ENCODE data around the gene TANK.
A peak's percentile ranks its signal among the peaks of the same experiment; 100 is the strongest.

TANK gene

DNA sequence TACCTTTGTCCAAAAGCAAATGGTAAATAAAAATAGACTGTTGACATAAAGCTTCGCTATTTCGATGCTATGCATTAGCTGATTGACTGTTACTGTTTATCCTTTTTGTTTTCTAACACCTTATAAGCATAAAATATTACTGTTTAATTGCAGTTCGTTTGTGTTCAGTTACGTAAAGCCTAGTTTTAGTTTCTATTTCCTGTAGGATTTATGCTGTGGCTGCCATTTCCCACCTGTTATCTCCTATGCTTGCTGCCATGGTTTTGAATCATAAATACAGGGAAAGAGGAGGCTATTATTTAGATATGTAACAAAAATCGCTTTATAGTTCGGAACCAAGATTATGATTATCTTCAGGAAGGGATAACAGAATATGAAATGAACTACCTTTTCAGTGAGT is 3.9 kb downstream of the TANK start:
- no peak overlapping the region for H2AFZ ChIP-seq (ENCODE audit: low read depth)
- H3K4me1 ChIP-seq (ENCODE audit: low read depth, poor library complexity, severe bottlenecking): peaks cover 79% of the 10 kb centered on the region
- no peaks in the 10 kb centered on the region for H3K27me3 ChIP-seq (ENCODE audit: insufficient read depth, low read depth)
- no peak overlapping the region for H3K9ac ChIP-seq
- H3K36me3 ChIP-seq (ENCODE audit: insufficient read depth): no peaks in the 10 kb centered on the region; the same call in 1 of the 2 replicates
- H3K4me2 ChIP-seq: peak overlapping the region; percentile 59
- peaks cover 47% of the 10 kb centered on the region; the same call in 1 of the 2 replicates for H3K79me2 ChIP-seq (ENCODE audit: insufficient read depth, low read depth)
- H3K27ac ChIP-seq: 0 out of 2 replicates have a peak overlapping the region, but pooled peaks have one; percentile 96
- TF ChIP-seq, protein P1, sequence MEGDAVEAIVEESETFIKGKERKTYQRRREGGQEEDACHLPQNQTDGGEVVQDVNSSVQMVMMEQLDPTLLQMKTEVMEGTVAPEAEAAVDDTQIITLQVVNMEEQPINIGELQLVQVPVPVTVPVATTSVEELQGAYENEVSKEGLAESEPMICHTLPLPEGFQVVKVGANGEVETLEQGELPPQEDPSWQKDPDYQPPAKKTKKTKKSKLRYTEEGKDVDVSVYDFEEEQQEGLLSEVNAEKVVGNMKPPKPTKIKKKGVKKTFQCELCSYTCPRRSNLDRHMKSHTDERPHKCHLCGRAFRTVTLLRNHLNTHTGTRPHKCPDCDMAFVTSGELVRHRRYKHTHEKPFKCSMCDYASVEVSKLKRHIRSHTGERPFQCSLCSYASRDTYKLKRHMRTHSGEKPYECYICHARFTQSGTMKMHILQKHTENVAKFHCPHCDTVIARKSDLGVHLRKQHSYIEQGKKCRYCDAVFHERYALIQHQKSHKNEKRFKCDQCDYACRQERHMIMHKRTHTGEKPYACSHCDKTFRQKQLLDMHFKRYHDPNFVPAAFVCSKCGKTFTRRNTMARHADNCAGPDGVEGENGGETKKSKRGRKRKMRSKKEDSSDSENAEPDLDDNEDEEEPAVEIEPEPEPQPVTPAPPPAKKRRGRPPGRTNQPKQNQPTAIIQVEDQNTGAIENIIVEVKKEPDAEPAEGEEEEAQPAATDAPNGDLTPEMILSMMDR (conservative IDR thresholded peaks at IDR 0.05; ENCODE audit: low read depth, low read length): no peak
- no peaks in the 10 kb centered on the region for H4K20me1 ChIP-seq (ENCODE audit: insufficient read depth)
- H3K4me3 ChIP-seq (IDR thresholded peaks at IDR 0.05; ENCODE audit: insufficient read depth, low read depth, low read length): no peak overlapping the region

DNA sequence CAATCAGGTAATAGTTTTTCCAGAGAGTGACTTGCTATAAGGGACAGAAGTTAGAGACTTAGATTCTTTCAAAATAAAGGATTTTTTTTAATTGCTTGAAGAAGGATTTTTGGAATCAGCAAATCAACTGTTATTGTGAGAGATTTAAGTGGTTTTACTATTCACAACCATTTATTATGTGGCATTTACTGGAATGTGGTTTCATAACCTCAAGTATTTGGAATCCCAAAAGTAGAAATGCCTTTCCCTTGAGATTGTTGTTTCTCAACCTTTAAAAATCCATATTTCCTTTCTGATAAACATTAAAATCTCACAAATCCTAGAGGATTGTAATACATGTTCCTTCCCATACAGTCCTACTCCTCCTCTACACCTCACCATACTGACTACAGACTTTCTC is 5.0 kb downstream of the TANK start:
- Histone ChIP-seq H4K20me1 (ENCODE audit: insufficient read depth) (no peaks in the 10 kb centered on the region), H3K36me3 (ENCODE audit: insufficient read depth) (no peaks in the 10 kb centered on the region; the same call in 1 of the 2 replicates), H3K79me2 (ENCODE audit: insufficient read depth, low read depth) (peaks cover 47% of the 10 kb centered on the region; the same call in 1 of the 2 replicates), H3K4me2 (peak overlapping the region; percentile 59), H2AFZ (ENCODE audit: low read depth) (no peak overlapping the region), H3K27me3 (ENCODE audit: insufficient read depth, low read depth) (no peaks in the 10 kb centered on the region), H3K27ac (peak overlapping the region; percentile 96), H3K9ac (no peak overlapping the region), H3K4me1 (ENCODE audit: low read depth, poor library complexity, severe bottlenecking) (peaks cover 77% of the 10 kb centered on the region), H3K4me3 (IDR thresholded peaks at IDR 0.05; ENCODE audit: insufficient read depth, low read depth, low read length) (no peak overlapping the region)
- TF ChIP-seq, protein P1 (conservative IDR thresholded peaks at IDR 0.05; ENCODE audit: low read depth, low read length): no peak

GRCh38 chr2:161165811-161166210 is 5.6 kb downstream of the TANK start:
- Histone ChIP-seq H3K4me3 (IDR thresholded peaks at IDR 0.05; ENCODE audit: insufficient read depth, low read depth, low read length) (no peak overlapping the region), H3K79me2 (ENCODE audit: insufficient read depth, low read depth) (peaks cover 44% of the 10 kb centered on the region; the same call in 1 of the 2 replicates), H4K20me1 (ENCODE audit: insufficient read depth) (no peaks in the 10 kb centered on the region), H3K9ac (peak overlapping the region; percentile 73; the same call in 1 of the 2 replicates), H3K4me1 (ENCODE audit: low read depth, poor library complexity, severe bottlenecking) (peaks cover 82% of the 10 kb centered on the region), H3K36me3 (ENCODE audit: insufficient read depth) (no peaks in the 10 kb centered on the region; the same call in 1 of the 2 replicates), H3K4me2 (peak overlapping the region; percentile 59), H3K27me3 (ENCODE audit: insufficient read depth, low read depth) (no peaks in the 10 kb centered on the region), H3K27ac (peak overlapping the region; percentile 96), H2AFZ (ENCODE audit: low read depth) (no peak overlapping the region)
- TF ChIP-seq, protein P1 (conservative IDR thresholded peaks at IDR 0.05; ENCODE audit: low read depth, low read length): no peak

GRCh38 chr2:161166538-161167409 is 6.5 kb downstream of the TANK start:
- Histone ChIP-seq H3K27ac (peak overlapping the region; percentile 96), H3K36me3 (ENCODE audit: insufficient read depth) (no peaks in the 10 kb centered on the region; the same call in 1 of the 2 replicates), H2AFZ (ENCODE audit: low read depth) (no peak overlapping the region; the same call in 1 of the 2 replicates), H3K9ac (peak overlapping the region; percentile 73; the same call in 1 of the 2 replicates), H3K79me2 (ENCODE audit: insufficient read depth, low read depth) (peaks cover 36% of the 10 kb centered on the region; the same call in 1 of the 2 replicates), H3K4me2 (peak overlapping the region; percentile 59), H3K4me1 (ENCODE audit: low read depth, poor library complexity, severe bottlenecking) (peaks cover 80% of the 10 kb centered on the region), H3K4me3 (IDR thresholded peaks at IDR 0.05; ENCODE audit: insufficient read depth, low read depth, low read length) (no peak overlapping the region), H4K20me1 (ENCODE audit: insufficient read depth) (no peaks in the 10 kb centered on the region), H3K27me3 (ENCODE audit: insufficient read depth, low read depth) (no peaks in the 10 kb centered on the region)
- TF ChIP-seq, protein P1 (conservative IDR thresholded peaks at IDR 0.05; ENCODE audit: low read depth, low read length): no peak
